Measurements from ENCODE around the gene ALDH1L1. TPM values are rescaled to one million over a fixed set of nuclear protein-coding genes. Genes with fewer than 3 reads are reported as not detected.

The ALDH1L1 gene
- total and polyA plus RNA-seq, 2 experiments from 2014 or later = 1.0 to 1.3 TPM

DNA sequence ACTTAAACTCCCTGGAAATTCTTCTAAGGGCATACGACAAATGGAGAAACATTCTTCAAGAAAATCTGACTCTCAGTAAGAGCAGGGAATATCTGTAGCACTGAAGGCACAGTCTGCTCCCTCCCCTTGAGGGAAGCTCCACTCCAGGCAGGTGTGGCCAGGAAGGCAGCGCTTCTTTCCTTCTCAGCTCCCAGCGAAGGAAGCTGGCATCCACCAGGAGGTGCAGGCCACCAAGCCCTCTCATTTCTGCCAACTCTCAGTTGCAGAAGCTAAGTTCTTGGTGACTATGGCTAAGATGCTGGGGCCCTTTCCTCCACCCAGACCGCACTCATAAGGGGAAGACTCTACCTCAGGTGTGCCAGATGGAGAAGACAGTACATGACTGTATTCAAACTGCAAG is 58.8 kb downstream of the ALDH1L1 start:
- no peaks in the 10 kb centered on the region for H4K20me1 ChIP-seq (replicated peaks; ENCODE audit: insufficient read depth)
- 0 out of 2 replicates have a peak, but pooled peaks cover 3% of the 10 kb centered on the region for H3K9me2 ChIP-seq (ENCODE audit: insufficient read depth)
- Mint-ChIP-seq H3K36me3 (ENCODE audit: low read depth) (peaks cover 7% of the 10 kb centered on the region; the same call in 2 of the 3 replicates), H3K9me3 (no peaks in the 10 kb centered on the region; the same call in 2 of the 3 replicates), H3K27ac (no peak overlapping the region), H3K27me3 (ENCODE audit: insufficient read depth, low read depth, poor library complexity) (peaks cover 15% of the 10 kb centered on the region), H3K4me1 (peaks cover 18% of the 10 kb centered on the region), H3K4me3 (no peak overlapping the region)
- H3K36me3 ChIP-seq (ENCODE audit: insufficient read depth) = no peaks in the 10 kb centered on the region
- H3K4me2 ChIP-seq = no peak overlapping the region
- TF ChIP-seq CREB1 (CRISPR knock-in tag; IDR thresholded peaks at IDR 0.05; ENCODE audit: low read depth) (no peak), POLR2AphosphoS5 (IDR thresholded peaks at IDR 0.05; ENCODE audit: low read depth) (no peak), JUNB (IDR thresholded peaks at IDR 0.05; ENCODE audit: unreplicated experiment) (no peak), EZH2 (IDR thresholded peaks at IDR 0.05; ENCODE audit: low read depth, unreplicated experiment) (no peak), EZH2phosphoT487 (IDR thresholded peaks at IDR 0.05; ENCODE audit: unreplicated experiment) (no peak), ZNF114 (CRISPR knock-in tag; IDR thresholded peaks at IDR 0.05) (no peak), STAT1 (IDR thresholded peaks at IDR 0.05; ENCODE audit: unreplicated experiment) (no peak), ZNF331 (CRISPR knock-in tag; IDR thresholded peaks at IDR 0.05; ENCODE audit: low read depth) (no peak), NANOG (IDR thresholded peaks at IDR 0.05; ENCODE audit: borderline replicate concordance) (no peak)
- TF ChIP-seq, protein P1, sequence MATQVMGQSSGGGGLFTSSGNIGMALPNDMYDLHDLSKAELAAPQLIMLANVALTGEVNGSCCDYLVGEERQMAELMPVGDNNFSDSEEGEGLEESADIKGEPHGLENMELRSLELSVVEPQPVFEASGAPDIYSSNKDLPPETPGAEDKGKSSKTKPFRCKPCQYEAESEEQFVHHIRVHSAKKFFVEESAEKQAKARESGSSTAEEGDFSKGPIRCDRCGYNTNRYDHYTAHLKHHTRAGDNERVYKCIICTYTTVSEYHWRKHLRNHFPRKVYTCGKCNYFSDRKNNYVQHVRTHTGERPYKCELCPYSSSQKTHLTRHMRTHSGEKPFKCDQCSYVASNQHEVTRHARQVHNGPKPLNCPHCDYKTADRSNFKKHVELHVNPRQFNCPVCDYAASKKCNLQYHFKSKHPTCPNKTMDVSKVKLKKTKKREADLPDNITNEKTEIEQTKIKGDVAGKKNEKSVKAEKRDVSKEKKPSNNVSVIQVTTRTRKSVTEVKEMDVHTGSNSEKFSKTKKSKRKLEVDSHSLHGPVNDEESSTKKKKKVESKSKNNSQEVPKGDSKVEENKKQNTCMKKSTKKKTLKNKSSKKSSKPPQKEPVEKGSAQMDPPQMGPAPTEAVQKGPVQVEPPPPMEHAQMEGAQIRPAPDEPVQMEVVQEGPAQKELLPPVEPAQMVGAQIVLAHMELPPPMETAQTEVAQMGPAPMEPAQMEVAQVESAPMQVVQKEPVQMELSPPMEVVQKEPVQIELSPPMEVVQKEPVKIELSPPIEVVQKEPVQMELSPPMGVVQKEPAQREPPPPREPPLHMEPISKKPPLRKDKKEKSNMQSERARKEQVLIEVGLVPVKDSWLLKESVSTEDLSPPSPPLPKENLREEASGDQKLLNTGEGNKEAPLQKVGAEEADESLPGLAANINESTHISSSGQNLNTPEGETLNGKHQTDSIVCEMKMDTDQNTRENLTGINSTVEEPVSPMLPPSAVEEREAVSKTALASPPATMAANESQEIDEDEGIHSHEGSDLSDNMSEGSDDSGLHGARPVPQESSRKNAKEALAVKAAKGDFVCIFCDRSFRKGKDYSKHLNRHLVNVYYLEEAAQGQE (IDR thresholded peaks at IDR 0.05; ENCODE audit: unreplicated experiment) = no peak
- TF ChIP-seq, protein P2, sequence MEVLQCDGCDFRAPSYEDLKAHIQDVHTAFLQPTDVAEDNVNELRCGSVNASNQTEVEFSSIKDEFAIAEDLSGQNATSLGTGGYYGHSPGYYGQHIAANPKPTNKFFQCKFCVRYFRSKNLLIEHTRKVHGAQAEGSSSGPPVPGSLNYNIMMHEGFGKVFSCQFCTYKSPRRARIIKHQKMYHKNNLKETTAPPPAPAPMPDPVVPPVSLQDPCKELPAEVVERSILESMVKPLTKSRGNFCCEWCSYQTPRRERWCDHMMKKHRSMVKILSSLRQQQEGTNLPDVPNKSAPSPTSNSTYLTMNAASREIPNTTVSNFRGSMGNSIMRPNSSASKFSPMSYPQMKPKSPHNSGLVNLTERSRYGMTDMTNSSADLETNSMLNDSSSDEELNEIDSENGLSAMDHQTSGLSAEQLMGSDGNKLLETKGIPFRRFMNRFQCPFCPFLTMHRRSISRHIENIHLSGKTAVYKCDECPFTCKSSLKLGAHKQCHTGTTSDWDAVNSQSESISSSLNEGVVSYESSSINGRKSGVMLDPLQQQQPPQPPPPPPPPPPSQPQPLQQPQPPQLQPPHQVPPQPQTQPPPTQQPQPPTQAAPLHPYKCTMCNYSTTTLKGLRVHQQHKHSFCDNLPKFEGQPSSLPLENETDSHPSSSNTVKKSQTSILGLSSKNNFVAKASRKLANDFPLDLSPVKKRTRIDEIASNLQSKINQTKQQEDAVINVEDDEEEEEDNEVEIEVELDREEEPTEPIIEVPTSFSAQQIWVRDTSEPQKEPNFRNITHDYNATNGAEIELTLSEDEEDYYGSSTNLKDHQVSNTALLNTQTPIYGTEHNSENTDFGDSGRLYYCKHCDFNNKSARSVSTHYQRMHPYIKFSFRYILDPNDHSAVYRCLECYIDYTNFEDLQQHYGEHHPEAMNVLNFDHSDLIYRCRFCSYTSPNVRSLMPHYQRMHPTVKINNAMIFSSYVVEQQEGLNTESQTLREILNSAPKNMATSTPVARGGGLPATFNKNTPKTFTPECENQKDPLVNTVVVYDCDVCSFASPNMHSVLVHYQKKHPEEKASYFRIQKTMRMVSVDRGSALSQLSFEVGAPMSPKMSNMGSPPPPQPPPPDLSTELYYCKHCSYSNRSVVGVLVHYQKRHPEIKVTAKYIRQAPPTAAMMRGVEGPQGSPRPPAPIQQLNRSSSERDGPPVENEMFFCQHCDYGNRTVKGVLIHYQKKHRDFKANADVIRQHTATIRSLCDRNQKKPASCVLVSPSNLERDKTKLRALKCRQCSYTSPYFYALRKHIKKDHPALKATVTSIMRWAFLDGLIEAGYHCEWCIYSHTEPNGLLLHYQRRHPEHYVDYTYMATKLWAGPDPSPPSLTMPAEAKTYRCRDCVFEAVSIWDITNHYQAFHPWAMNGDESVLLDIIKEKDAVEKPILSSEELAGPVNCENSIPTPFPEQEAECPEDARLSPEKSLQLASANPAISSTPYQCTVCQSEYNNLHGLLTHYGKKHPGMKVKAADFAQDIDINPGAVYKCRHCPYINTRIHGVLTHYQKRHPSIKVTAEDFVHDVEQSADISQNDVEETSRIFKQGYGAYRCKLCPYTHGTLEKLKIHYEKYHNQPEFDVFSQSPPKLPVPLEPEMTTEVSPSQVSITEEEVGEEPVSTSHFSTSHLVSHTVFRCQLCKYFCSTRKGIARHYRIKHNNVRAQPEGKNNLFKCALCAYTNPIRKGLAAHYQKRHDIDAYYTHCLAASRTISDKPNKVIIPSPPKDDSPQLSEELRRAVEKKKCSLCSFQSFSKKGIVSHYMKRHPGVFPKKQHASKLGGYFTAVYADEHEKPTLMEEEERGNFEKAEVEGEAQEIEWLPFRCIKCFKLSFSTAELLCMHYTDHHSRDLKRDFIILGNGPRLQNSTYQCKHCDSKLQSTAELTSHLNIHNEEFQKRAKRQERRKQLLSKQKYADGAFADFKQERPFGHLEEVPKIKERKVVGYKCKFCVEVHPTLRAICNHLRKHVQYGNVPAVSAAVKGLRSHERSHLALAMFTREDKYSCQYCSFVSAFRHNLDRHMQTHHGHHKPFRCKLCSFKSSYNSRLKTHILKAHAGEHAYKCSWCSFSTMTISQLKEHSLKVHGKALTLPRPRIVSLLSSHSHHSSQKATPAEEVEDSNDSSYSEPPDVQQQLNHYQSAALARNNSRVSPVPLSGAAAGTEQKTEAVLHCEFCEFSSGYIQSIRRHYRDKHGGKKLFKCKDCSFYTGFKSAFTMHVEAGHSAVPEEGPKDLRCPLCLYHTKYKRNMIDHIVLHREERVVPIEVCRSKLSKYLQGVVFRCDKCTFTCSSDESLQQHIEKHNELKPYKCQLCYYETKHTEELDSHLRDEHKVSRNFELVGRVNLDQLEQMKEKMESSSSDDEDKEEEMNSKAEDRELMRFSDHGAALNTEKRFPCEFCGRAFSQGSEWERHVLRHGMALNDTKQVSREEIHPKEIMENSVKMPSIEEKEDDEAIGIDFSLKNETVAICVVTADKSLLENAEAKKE (CRISPR knock-in tag; IDR thresholded peaks at IDR 0.05) = no peak
- TF ChIP-seq, protein P3, sequence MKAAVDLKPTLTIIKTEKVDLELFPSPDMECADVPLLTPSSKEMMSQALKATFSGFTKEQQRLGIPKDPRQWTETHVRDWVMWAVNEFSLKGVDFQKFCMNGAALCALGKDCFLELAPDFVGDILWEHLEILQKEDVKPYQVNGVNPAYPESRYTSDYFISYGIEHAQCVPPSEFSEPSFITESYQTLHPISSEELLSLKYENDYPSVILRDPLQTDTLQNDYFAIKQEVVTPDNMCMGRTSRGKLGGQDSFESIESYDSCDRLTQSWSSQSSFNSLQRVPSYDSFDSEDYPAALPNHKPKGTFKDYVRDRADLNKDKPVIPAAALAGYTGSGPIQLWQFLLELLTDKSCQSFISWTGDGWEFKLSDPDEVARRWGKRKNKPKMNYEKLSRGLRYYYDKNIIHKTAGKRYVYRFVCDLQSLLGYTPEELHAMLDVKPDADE (IDR thresholded peaks at IDR 0.05) = no peak
- TF ChIP-seq, protein P4, sequence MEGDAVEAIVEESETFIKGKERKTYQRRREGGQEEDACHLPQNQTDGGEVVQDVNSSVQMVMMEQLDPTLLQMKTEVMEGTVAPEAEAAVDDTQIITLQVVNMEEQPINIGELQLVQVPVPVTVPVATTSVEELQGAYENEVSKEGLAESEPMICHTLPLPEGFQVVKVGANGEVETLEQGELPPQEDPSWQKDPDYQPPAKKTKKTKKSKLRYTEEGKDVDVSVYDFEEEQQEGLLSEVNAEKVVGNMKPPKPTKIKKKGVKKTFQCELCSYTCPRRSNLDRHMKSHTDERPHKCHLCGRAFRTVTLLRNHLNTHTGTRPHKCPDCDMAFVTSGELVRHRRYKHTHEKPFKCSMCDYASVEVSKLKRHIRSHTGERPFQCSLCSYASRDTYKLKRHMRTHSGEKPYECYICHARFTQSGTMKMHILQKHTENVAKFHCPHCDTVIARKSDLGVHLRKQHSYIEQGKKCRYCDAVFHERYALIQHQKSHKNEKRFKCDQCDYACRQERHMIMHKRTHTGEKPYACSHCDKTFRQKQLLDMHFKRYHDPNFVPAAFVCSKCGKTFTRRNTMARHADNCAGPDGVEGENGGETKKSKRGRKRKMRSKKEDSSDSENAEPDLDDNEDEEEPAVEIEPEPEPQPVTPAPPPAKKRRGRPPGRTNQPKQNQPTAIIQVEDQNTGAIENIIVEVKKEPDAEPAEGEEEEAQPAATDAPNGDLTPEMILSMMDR (conservative IDR thresholded peaks at IDR 0.05; ENCODE audit: low read depth in 2 of 2) = no peak
- no peaks in the 10 kb centered on the region for H3K27me3 ChIP-seq (ENCODE audit: insufficient read depth)
- no peaks in the 10 kb centered on the region; the same call in 1 of the 2 replicates for H3K4me1 ChIP-seq (ENCODE audit: insufficient read depth)
- no peak overlapping the region for H3K27ac ChIP-seq (ENCODE audit: low read depth)
- peak; percentile 12; the same call in 1 of the 3 replicates for ATAC-seq
- DNase-seq (ENCODE audit: low spot score) = peak; percentile 16
- H3F3A ChIP-seq (replicated peaks; ENCODE audit: low read depth) = no peaks in the 10 kb centered on the region
- H2AFZ ChIP-seq = no peak overlapping the region
- no peak overlapping the region for H3K4me3 ChIP-seq
- H3K79me2 ChIP-seq (replicated peaks; ENCODE audit: insufficient read depth) = no peaks in the 10 kb centered on the region
